T-helper 2 cell treated with Interferon-gamma antibody and Interleukin-4, amounts not matched to agents 5 μg/mL and 100 μg/mL, for 36 hours (primary cell): ENCODE data around the gene HMGB4.

Source experiments
- DNase-seq: peaks from one replicate; pipeline ENCODE4 v3.0.0; 2021; ENCODE audit warnings: low spot score
- H3K27ac Mint-ChIP-seq: one replicate; pipeline ENCODE4 v1.8.0; 2021; ENCODE audit warnings: mild to moderate bottlenecking, mixed read lengths
- H3K27me3 Mint-ChIP-seq: one replicate; pipeline ENCODE4 v1.8.0; 2021; ENCODE audit warnings: low read depth, mixed read lengths
- H3K36me3 Mint-ChIP-seq: one replicate; pipeline ENCODE4 v1.8.0; 2021; ENCODE audit warnings: low read depth, mixed read lengths
- H3K4me1 Mint-ChIP-seq: one replicate; pipeline ENCODE4 v1.8.0; 2021; ENCODE audit warnings: low read depth, mixed read lengths
- H3K4me3 Mint-ChIP-seq: one replicate; pipeline ENCODE4 v1.8.0; 2022; ENCODE audit warnings: mild to moderate bottlenecking, moderate library complexity, mixed read lengths
- H3K9me3 Mint-ChIP-seq: one replicate; pipeline ENCODE4 v1.8.0; 2021; ENCODE audit warnings: mixed read lengths

Gene HMGB4

GRCh38 chr1:33860671-33861070 lies 3.2 kb upstream of the HMGB4 start:
- H3K9me3 Mint-ChIP-seq, result no peaks in the 10 kb centered on the region
- no peak for DNase-seq
- H3K27me3 Mint-ChIP-seq, result no peaks in the 10 kb centered on the region
- H3K36me3 Mint-ChIP-seq, result no peaks in the 10 kb centered on the region
- H3K4me1 Mint-ChIP-seq, result no peaks in the 10 kb centered on the region
- H3K4me3 Mint-ChIP-seq, result no peak overlapping the region
- no peak overlapping the region for H3K27ac Mint-ChIP-seq

GRCh38 chr1:33864460-33865389 lies 846 bp downstream of the HMGB4 start:
- Mint-ChIP-seq H3K27me3 (no peaks in the 10 kb centered on the region), H3K9me3 (no peaks in the 10 kb centered on the region), H3K36me3 (no peaks in the 10 kb centered on the region), H3K4me1 (peaks cover 5% of the 10 kb centered on the region), H3K4me3 (no peak overlapping the region), H3K27ac (no peak overlapping the region)
- no peak for DNase-seq

GRCh38 chr1:33866281-33866680 lies 2.4 kb downstream of the HMGB4 start:
- Mint-ChIP-seq H3K9me3 (no peaks in the 10 kb centered on the region), H3K27ac (no peak overlapping the region), H3K4me3 (no peak overlapping the region), H3K27me3 (no peaks in the 10 kb centered on the region), H3K36me3 (no peaks in the 10 kb centered on the region), H3K4me1 (peaks cover 5% of the 10 kb centered on the region)
- no peak for DNase-seq

- Mint-ChIP-seq H3K27me3 (no peaks in the 10 kb centered on the region), H3K36me3 (no peaks in the 10 kb centered on the region), H3K27ac (no peak overlapping the region), H3K4me1 (peaks cover 5% of the 10 kb centered on the region), H3K9me3 (no peaks in the 10 kb centered on the region), H3K4me3 (no peak overlapping the region)
- DNase-seq, result no peak
Measured at GRCh38 chr1:33867684-33868083, 3.8 kb downstream of the HMGB4 start.

GRCh38 chr1:33872275-33872674 lies 8.4 kb downstream of the HMGB4 start:
- Mint-ChIP-seq H3K4me3 (no peak overlapping the region), H3K27ac (no peak overlapping the region)
- DNase-seq, result no peak

GRCh38 chr1:33872683-33873082 lies 8.8 kb downstream of the HMGB4 start:
- Mint-ChIP-seq H3K9me3 (no peaks in the 10 kb centered on the region), H3K4me3 (no peak overlapping the region), H3K27ac (no peak overlapping the region), H3K4me1 (peaks cover 3% of the 10 kb centered on the region), H3K27me3 (no peaks in the 10 kb centered on the region), H3K36me3 (no peaks in the 10 kb centered on the region)
- no peak for DNase-seq

More at GRCh38 chr1:33872275-33872674, 8.4 kb downstream of the HMGB4 start:
- Mint-ChIP-seq H3K4me1 (peaks cover 5% of the 10 kb centered on the region), H3K36me3 (no peaks in the 10 kb centered on the region), H3K27me3 (no peaks in the 10 kb centered on the region), H3K9me3 (no peaks in the 10 kb centered on the region)

- H3K4me1 Mint-ChIP-seq, result no peaks in the 10 kb centered on the region
- no peak overlapping the region for H3K4me3 Mint-ChIP-seq
- no peaks in the 10 kb centered on the region for H3K27me3 Mint-ChIP-seq
- H3K36me3 Mint-ChIP-seq, result no peaks in the 10 kb centered on the region
- DNase-seq, result no peak
- H3K27ac Mint-ChIP-seq, result no peak overlapping the region
- H3K9me3 Mint-ChIP-seq, result no peaks in the 10 kb centered on the region
Measured at GRCh38 chr1:33874636-33875035, 10.8 kb downstream of the HMGB4 start.

- Mint-ChIP-seq H3K36me3 (no peaks in the 10 kb centered on the region), H3K27me3 (no peaks in the 10 kb centered on the region), H3K27ac (no peak overlapping the region), H3K4me1 (no peaks in the 10 kb centered on the region), H3K4me3 (no peak overlapping the region), H3K9me3 (no peaks in the 10 kb centered on the region)
- DNase-seq, result no peak
Measured at GRCh38 chr1:33875862-33876261, 12.0 kb downstream of the HMGB4 start.

GRCh38 chr1:33876970-33877650 lies 13.2 kb downstream of the HMGB4 start:
- Mint-ChIP-seq H3K9me3 (no peaks in the 10 kb centered on the region), H3K4me3 (no peak overlapping the region), H3K4me1 (no peaks in the 10 kb centered on the region), H3K27me3 (no peaks in the 10 kb centered on the region), H3K27ac (no peak overlapping the region), H3K36me3 (no peaks in the 10 kb centered on the region)
- DNase-seq, result no peak

- Mint-ChIP-seq H3K36me3 (no peaks in the 10 kb centered on the region), H3K9me3 (no peaks in the 10 kb centered on the region), H3K27ac (no peak overlapping the region), H3K27me3 (peaks cover 4% of the 10 kb centered on the region), H3K4me3 (no peak overlapping the region), H3K4me1 (no peaks in the 10 kb centered on the region)
- no peak for DNase-seq
Measured at GRCh38 chr1:33878392-33878791, 14.5 kb downstream of the HMGB4 start.

- DNase-seq, result no peak
- Mint-ChIP-seq H3K9me3 (no peaks in the 10 kb centered on the region), H3K27ac (no peak overlapping the region), H3K27me3 (peaks cover 4% of the 10 kb centered on the region), H3K4me3 (no peak overlapping the region), H3K4me1 (no peaks in the 10 kb centered on the region), H3K36me3 (no peaks in the 10 kb centered on the region)
Measured at GRCh38 chr1:33880305-33880704, 16.4 kb downstream of the HMGB4 start.

GRCh38 chr1:33886496-33886895 lies 22.6 kb downstream of the HMGB4 start:
- H3K27ac Mint-ChIP-seq, result no peak overlapping the region
- no peak for DNase-seq
- no peaks in the 10 kb centered on the region for H3K4me1 Mint-ChIP-seq
- H3K27me3 Mint-ChIP-seq, result peaks cover 4% of the 10 kb centered on the region
- H3K4me3 Mint-ChIP-seq, result no peak overlapping the region
- H3K9me3 Mint-ChIP-seq, result no peaks in the 10 kb centered on the region
- no peaks in the 10 kb centered on the region for H3K36me3 Mint-ChIP-seq

- Mint-ChIP-seq H3K27ac (no peak overlapping the region), H3K27me3 (no peaks in the 10 kb centered on the region), H3K4me1 (no peaks in the 10 kb centered on the region), H3K4me3 (no peak overlapping the region), H3K9me3 (no peaks in the 10 kb centered on the region), H3K36me3 (no peaks in the 10 kb centered on the region)
- no peak for DNase-seq
Measured at GRCh38 chr1:33893147-33893830, 29.4 kb downstream of the HMGB4 start.

GRCh38 chr1:33895396-33895795 lies 31.5 kb downstream of the HMGB4 start:
- DNase-seq, result no peak
- no peaks in the 10 kb centered on the region for H3K36me3 Mint-ChIP-seq
- no peak overlapping the region for H3K4me3 Mint-ChIP-seq

More at GRCh38 chr1:33895396-33895795, 31.5 kb downstream of the HMGB4 start:
- H3K27me3 Mint-ChIP-seq, result no peaks in the 10 kb centered on the region
- H3K9me3 Mint-ChIP-seq, result no peaks in the 10 kb centered on the region
- no peaks in the 10 kb centered on the region for H3K4me1 Mint-ChIP-seq
- no peak overlapping the region for H3K27ac Mint-ChIP-seq
